WTC11 (cell line): ENCODE measurements around the gene NES.
A peak's percentile ranks its signal among the peaks of the same experiment; 100 is the strongest.

Experiments
- ATF1 ChIP-seq: sonication (generic); formaldehyde crosslinking; IDR thresholded peaks from 2 replicates; pipeline ENCODE4 v1.8.1; 2023; ENCODE audit warnings: mild to moderate bottlenecking, moderate library complexity, missing genetic modification reagents
- ATF3 ChIP-seq: sonication (generic); formaldehyde crosslinking; conservative IDR thresholded peaks from 2 replicates; pipeline ENCODE4 v1.8.1; 2022; ENCODE audit warnings: mild to moderate bottlenecking, missing genetic modification reagents
- CTCF ChIP-seq: fragments of 200-600 bp; IDR thresholded peaks from 2 replicates; pipeline ENCODE4 v1.8.0; 2022; ENCODE audit warnings: antibody characterized with exemption
- ELF4 ChIP-seq: sonication (generic); formaldehyde crosslinking; IDR thresholded peaks from 2 replicates; pipeline ENCODE4 v1.8.1; 2022; ENCODE audit warnings: low read depth, mild to moderate bottlenecking, moderate library complexity, missing genetic modification reagents
- MAX ChIP-seq: sonication (generic); formaldehyde crosslinking; IDR thresholded peaks from 2 replicates; pipeline ENCODE4 v1.8.0; 2022; ENCODE audit warnings: mild to moderate bottlenecking, missing genetic modification reagents
- MXD4 ChIP-seq: fragments of 250-450 bp; sonication (Bioruptor Pico); IDR thresholded peaks from 2 replicates; pipeline ENCODE4 v1.8.0; 2021; ENCODE audit warnings: mild to moderate bottlenecking, moderate library complexity, borderline replicate concordance
- NFYB ChIP-seq: sonication (generic); formaldehyde crosslinking; conservative IDR thresholded peaks from 2 replicates; pipeline ENCODE4 v1.8.0; 2022; ENCODE audit warnings: low read depth, missing genetic modification reagents
- PRDM15 ChIP-seq: sonication (generic); formaldehyde crosslinking; IDR thresholded peaks from 2 replicates; pipeline ENCODE4 v1.8.0; 2022; ENCODE audit warnings: missing genetic modification reagents
- ZNF232 ChIP-seq: sonication (generic); formaldehyde crosslinking; IDR thresholded peaks from 2 replicates; pipeline ENCODE4 v1.8.0; 2022; ENCODE audit warnings: mild to moderate bottlenecking, missing genetic modification reagents
- ZNF281 ChIP-seq: sonication (generic); formaldehyde crosslinking; IDR thresholded peaks from 2 replicates; pipeline ENCODE4 v1.8.0; 2023; ENCODE audit warnings: mild to moderate bottlenecking, missing genetic modification reagents
- ZNF425 ChIP-seq: fragments of 250-450 bp; sonication (Bioruptor Pico); conservative IDR thresholded peaks from 2 replicates; pipeline ENCODE4 v1.9.0; 2021; ENCODE audit warnings: mild to moderate bottlenecking

- TF ChIP-seq CTCF (peak; percentile 49), ZNF232 (no peak), ATF1 (CRISPR knock-in tag) (no peak), ELF4 (no peak), NFYB (CRISPR knock-in tag) (no peak), MAX (CRISPR knock-in tag) (no peak), MXD4 (no peak), ZNF425 (no peak), ATF3 (CRISPR knock-in tag) (no peak), PRDM15 (CRISPR knock-in tag) (no peak), ZNF281 (CRISPR knock-in tag) (no peak)
Measured at GRCh38 chr1:156726549-156727226, 49.5 kb upstream of the NES start.
